ENCODE results near the gene PLCH2. TPM values are rescaled to one million over a fixed set of nuclear protein-coding genes. Genes with fewer than 3 reads are reported as not detected.
A peak's percentile ranks its signal among the peaks of the same experiment; 100 is the strongest.
"Not testable (repeated sequence)": the region's sequence is repeated elsewhere in the genome, so short reads cannot be mapped to it uniquely, and the experiment has no call there.

PLCH2 gene
- polyA plus RNA-seq, 3 donors, result 0.62 to 1.4 (median 1.3) TPM

- DNase-seq (ENCODE audit: extremely low read depth in 1 of 11, low read depth in 9 of 11, low spot score in 4 of 11), result no peak
Observed at GRCh38 chr1:2457444-2457843, 18.6 kb upstream of the PLCH2 start.

GRCh38 chr1:2458687-2459086 is 17.4 kb upstream of the PLCH2 start:
- no peak for DNase-seq (ENCODE audit: extremely low read depth in 1 of 11, low read depth in 9 of 11, low spot score in 4 of 11)

DNA sequence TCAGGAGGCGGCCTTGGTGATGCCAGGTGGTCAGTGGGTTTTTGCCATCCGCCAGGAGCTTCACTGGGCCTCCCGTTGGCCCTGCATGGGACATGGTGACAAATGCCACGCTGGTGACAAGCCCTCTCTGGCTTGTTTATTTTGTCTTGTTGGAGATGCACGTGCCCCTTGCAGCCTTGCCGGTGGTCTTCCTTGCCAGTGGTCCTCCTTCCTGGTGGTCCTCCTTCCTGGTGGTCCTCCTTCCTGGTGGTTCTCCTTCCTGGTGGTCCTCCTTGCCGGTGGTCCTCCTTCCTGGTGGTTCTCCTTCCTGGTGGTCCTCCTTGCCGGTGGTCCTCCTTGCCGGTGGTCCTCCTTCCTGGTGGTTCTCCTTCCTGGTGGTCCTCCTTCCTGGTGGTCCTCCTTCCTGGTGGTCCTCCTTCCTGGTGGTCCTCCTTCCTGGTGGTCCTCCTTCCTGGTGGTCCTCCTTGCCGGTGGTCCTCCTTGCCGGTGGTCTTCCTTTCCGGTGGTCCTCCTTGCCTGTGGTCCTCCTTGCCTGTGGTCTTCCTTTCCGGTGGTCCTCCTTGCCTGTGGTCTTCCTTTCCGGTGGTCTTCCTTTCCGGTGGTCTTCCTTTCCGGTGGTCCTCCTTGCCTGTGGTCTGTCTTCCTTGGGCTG is 16.9 kb upstream of the PLCH2 start:
- not testable (repeated sequence) for DNase-seq (ENCODE audit: extremely low read depth in 1 of 11, low read depth in 9 of 11, low spot score in 4 of 11)

DNA sequence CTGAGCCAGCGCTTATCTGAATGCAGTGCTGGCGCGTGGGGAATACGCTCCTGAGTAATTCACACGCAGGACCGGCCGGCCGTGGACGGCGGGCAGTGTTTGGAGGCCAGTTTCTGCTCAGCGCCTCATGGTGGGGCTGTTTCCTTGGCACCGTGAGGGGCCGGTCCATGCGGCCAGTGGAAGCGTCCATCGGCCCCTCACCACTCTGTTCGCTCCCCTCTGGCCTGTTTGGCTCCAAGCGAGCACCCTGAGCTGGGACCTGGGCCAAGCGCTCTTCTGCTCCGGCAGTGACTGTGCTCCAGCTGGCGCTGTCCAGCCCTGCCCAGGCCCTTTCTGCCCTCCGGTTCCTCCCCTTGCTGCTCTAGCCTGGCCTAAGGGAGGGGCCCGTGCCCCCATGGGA is 16.3 kb upstream of the PLCH2 start:
- no peak for DNase-seq (ENCODE audit: extremely low read depth in 1 of 11, low read depth in 9 of 11, low spot score in 4 of 11)

DNA sequence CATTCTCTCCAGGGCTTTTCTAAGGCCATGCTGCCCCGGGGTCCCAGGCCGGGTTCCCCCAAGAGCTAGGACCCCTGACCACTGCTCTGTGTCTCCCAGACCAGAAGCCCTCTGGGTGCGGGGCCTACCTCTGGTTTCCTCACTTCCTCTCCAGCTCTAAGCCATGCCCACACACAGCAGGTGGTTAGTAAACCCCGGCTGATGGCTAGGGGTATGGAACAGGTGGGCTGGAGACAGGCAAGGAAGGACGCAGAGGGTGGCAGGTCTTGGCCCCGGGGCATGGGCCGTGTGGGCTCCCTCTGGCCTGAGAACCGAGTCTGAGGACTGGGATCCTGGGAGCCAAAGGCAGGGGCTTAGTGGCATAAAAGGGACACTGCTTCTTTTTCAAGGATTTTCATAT is 15.9 kb upstream of the PLCH2 start:
- DNase-seq (ENCODE audit: extremely low read depth in 1 of 11, low read depth in 9 of 11, low spot score in 4 of 11), result no peak

- DNase-seq (ENCODE audit: extremely low read depth in 1 of 11, low read depth in 9 of 11, low spot score in 4 of 11), result no peak
Observed at GRCh38 chr1:2460996-2461751, 14.9 kb upstream of the PLCH2 start.

DNA sequence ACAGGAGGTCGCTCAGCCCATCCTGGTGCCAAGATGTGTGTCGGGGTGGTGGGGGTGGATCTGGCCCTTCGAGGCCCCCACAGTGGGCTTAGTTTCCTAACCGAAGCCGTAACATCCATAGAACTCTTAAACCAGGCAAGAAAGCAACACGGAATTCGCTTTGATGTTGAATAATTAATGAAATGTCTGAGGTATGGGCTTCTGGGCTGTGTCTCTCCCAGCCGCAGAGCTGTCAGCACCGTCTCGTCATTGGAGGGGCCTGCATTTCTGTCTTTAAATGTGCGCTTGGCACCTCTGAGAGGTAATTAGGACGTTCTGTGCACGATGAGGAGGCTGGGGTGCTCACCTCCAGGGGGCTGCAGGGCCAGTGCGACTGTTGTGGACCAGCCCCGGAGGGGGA is 13.3 kb upstream of the PLCH2 start:
- no peak for DNase-seq (ENCODE audit: extremely low read depth in 1 of 11, low read depth in 9 of 11, low spot score in 4 of 11)

GRCh38 chr1:2463396-2463795 is 12.7 kb upstream of the PLCH2 start:
- DNase-seq (ENCODE audit: extremely low read depth in 1 of 11, low read depth in 9 of 11, low spot score in 4 of 11), result peak in 2 of 11 donors; percentile 33 to 46

- DNase-seq (ENCODE audit: extremely low read depth in 1 of 11, low read depth in 9 of 11, low spot score in 4 of 11), result no peak
Observed at GRCh38 chr1:2465371-2466269, 10.5 kb upstream of the PLCH2 start.

DNA sequence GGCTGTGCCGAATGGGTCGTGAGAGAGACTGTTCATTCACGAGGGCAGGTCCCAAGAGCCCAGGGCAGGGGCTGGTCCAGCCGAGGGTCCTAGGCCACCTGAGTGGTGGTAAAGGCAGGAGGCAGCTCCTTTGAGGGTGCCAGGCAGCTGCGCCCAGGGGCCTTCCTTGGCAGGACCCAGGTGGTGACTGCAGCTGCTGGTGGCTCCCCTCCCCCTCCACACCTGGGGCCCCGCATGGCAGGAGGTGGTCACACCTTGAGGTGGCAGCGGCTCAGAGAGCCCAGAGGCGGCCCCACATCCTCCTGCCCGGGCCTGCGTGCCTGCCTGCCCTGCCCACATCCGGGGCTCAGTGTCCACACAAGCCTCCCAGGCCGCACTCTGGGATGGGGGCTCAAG is 9.8 kb upstream of the PLCH2 start:
- DNase-seq (ENCODE audit: extremely low read depth in 1 of 11, low read depth in 9 of 11, low spot score in 4 of 11), result no peak

DNA sequence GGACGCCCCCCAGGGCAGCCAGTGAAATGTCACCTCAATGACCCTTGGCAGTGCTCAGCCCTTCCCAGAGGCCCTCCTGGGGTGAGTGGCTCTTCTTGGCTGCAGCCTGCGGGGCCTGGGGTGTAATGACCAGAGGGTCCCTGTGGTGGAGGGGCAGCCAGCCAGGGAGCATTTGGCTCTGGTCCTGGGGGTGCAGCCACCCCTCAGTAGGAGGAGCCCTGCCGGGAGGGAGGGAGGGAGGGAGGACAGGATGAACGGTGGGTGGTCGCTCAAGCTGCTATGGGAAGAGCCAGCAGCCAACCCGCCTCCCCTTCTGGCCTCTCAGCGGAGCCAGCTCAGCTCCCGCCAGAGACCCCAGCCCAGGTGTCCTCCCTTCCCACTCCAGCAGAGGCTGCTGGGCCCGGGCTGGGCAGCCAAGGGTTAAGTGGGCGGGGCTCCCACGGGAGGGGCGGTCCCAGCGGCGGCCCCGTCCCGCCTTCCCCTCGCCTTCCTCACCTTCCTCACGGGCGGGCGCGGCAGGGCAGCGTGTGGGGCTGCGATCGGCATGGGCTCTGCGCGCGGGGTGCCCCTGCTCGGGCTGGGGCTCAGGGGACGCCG is 9.0 kb upstream of the PLCH2 start:
- no peak for DNase-seq (ENCODE audit: extremely low read depth in 1 of 11, low read depth in 9 of 11, low spot score in 4 of 11)

GRCh38 chr1:2468041-2468472 is 8.0 kb upstream of the PLCH2 start:
- DNase-seq (ENCODE audit: extremely low read depth in 1 of 11, low read depth in 9 of 11, low spot score in 4 of 11), result peak in 9 of 11 donors; percentile 31 to 71 (median 60)

- no peak for DNase-seq (ENCODE audit: extremely low read depth in 1 of 11, low read depth in 9 of 11, low spot score in 4 of 11)
Observed at GRCh38 chr1:2468540-2468939, 7.5 kb upstream of the PLCH2 start.

- no peak for DNase-seq (ENCODE audit: extremely low read depth in 1 of 11, low read depth in 9 of 11, low spot score in 4 of 11)
Observed at GRCh38 chr1:2469103-2469940, 6.8 kb upstream of the PLCH2 start.

DNA sequence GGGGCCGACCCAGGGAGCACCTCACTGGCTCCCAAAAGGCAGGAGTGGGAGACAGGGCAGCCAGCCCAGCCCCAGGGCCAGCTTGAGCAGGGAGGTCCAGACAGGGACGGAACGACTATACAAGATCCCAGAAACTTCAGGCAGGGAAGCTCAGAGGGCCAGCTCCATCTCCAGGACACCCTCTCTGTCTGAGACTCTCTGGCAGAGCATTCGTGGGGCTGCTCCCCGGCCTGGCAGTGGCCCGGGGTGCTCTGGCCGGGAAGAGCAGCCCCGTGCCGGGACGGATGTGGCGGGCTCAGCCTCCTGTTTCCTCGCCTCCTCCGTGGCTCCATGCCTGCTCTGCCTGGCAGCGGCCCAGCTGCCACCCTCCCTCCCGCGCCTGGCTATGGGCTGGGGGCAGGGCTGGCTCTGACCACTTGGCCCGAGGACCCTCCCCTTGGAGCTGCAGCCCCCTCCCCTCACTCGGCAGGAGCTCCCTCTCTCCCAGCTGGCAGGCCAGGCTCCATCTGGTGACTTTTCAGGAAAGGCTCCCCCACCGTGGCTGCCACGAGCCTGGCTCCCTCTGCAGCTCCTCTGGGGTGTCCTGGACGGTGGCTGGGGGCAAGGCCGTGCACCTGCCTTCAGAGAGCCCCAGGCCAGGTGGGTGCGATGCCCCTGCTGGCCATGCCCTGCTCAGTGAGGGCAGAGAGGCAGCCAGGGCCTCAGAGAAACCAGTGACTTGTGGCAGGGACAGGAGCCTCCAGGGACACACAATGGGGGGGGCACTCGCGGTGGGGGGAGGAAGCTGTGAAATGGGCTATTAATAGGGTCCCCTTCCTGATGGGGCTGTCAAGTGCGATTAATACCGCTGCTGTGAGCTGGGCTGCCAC is 5.6 kb upstream of the PLCH2 start:
- DNase-seq (ENCODE audit: extremely low read depth in 1 of 11, low read depth in 9 of 11, low spot score in 4 of 11), result no peak

DNA sequence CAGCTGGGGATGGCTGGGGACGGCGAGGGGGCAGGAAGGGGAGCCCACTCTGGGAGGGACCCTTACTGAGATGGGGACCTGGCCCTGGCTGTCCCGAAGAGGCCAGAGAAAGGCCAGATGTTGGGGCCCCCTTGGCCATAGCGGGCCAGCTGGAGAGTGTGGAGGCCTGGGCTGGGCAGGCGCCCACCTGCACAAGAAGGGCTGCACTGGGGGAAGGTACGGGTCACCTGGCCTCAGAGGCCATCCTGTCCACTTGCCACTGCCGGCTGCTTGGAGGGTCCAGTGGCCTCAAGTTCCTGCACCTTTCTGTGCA is 5.0 kb upstream of the PLCH2 start:
- DNase-seq (ENCODE audit: extremely low read depth in 1 of 11, low read depth in 9 of 11, low spot score in 4 of 11), result no peak

DNA sequence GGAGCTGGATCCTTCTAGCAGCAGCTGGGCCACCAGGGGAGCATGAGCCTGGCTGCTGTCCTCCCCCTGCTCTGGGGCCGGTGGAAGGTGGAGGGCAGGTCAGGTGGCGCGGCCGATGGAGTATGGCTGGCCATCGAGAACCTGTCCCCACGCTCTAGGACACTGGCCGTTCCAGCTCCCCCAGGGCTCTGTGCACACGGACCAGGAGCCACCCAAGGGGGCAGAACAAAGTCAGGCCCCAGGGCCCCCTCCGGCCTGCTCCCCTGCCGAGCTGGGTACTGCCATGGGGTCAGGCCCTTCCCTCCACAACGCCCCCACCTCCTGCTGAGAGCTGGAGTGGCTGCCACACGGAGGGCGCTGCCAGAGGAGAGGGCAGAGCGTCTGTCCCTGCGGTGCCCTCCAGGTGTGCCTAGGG is 4.5 kb upstream of the PLCH2 start:
- DNase-seq (ENCODE audit: extremely low read depth in 1 of 11, low read depth in 9 of 11, low spot score in 4 of 11), result no peak

GRCh38 chr1:2472109-2472508 is 4.0 kb upstream of the PLCH2 start:
- DNase-seq (ENCODE audit: extremely low read depth in 1 of 11, low read depth in 9 of 11, low spot score in 4 of 11), result no peak
